TTC549 (cell line): ENCODE results near the gene BMERB1.
"Not testable (repeated sequence)": the region's sequence is repeated elsewhere in the genome, so short reads cannot be mapped to it uniquely, and the experiment has no call there.

ENCODE experiments used
- FAIRE-seq: peaks from 2 replicates; lab custom pipeline; 2012; peaks lifted over from hg19 to GRCh38; lab: Jason Lieb, UNC

The BMERB1 gene

DNA sequence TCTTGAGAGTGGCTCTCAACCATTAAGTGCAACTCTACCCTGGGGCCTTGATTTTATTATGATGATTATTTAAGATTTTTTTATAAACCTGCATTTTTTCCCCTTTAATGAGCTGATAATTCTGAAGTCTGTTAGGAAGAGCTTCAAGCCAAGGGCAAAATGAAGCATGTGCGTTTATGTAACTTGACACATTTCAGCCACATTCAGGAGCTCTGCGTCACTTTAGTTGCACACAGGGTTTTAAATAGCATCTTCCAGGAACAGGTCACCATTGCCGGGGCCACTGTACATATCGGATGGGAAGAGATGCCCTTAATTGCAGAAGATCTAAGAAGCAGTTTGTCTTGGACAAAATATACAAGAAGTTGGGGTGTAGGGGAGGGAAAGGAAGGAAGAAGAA is 89.6 kb downstream of the BMERB1 start:
- FAIRE-seq: no peak

DNA sequence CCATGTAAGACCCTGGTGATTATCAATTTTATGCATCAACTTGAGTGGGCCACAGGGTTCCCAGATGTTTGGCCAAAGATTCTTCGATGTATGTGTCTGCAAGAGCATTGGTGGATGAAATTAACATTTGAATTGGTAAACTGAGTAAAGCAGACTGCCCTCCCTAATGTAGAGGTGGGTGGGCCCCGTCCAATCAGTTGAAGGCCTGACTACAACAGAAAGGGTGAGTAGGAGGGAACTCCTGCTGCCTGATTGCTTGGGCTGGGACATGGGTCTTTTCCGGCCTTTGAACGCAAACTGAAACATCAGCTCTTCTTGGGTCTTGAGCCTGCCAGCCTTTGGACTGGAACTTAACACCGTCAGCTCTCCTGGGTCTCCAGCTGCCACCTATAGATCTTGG is 90.6 kb downstream of the BMERB1 start:
- no peak for FAIRE-seq

DNA sequence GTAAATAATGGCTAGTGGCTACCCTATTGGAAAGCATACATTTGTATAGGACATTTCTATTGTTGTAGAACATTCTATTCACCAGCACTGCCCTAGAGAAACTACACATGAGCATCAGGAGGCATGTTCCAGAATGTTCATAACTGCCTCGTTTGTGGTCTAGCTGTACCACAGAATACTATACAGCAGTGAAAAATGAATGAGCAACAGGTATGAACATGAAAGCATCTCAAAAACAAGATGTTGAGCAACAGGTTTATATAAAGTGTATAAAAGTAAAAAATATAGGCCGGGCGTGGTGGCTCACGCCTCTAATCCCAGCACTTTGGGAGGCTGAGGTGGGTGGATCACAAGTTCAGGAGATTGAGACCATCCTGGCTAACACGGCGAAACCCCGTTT is 91.7 kb downstream of the BMERB1 start:
- no peak for FAIRE-seq

DNA sequence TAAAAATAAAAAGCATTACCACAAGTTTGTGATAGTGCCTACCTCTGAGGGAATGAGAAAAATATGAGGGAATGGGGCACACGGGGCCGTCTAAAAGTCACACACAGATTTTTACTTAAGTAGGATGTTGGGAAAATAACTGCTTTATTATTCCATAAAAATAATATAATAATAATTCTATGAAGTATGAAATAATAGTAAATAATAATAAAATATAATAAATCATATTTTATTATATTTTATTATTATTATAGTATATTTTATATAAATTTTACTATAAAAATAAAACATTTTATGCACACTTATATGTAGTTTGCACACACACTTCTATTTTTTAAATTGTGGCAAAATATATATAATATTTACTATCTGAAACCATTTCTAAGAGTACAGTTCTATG is 92.3 kb downstream of the BMERB1 start:
- FAIRE-seq: no peak

DNA sequence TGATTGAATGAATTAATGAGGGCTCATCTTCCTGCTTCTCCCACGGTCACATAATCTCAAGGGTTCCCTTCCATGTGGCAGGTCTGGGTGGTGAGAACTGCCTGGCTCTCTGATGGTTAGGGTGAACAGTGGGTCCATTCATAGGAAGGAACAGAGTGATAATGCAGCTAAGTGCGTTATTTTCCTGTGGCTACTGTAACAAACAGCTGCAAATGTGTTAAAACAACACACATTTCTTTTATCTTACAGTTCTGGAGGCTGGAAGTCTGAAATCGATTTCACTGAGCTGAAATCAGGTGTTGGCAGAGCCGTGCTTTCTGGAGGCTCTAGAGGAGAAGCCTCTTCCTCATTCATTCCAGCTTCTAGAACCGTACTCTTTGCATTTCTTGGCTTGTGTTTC is 95.3 kb downstream of the BMERB1 start:
- FAIRE-seq: no peak

DNA sequence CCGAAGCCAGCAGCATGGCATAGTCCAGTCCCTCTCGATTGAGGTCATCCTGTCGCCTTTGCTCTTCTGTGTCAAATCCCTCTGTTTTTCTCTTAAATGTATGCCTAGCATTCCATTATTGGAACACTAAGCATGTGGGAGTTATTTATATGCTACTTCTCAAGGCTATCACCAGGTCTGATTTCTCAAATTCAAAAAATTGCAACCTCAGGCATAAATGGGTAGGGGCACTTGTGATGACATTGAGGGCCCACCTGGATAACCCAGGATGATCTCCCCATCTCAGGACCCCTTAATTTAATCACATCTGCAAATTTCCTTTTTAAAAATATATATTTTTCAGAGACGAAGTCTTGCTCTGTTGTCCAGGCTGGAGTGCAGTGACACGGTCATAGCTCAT is 95.7 kb downstream of the BMERB1 start:
- FAIRE-seq: no peak

DNA sequence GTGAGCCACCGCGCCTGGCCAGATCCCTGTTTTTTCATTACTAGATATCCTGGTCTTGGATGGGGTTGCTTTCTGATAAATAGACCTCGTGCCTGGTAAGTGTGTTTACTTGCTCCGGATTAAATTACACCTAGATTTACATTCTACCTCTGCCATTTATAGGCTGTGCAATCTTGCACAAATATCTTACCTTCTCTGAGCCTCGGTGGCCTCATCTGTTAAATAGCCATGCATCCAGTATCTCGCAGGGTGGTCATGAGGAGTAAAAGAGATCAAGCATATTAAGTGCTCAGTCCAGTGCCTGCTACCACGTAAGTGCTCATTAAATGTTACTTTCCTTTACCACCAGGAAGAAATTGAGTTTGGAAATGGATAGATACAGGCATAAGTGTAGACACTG is 98.4 kb downstream of the BMERB1 start:
- no peak for FAIRE-seq

DNA sequence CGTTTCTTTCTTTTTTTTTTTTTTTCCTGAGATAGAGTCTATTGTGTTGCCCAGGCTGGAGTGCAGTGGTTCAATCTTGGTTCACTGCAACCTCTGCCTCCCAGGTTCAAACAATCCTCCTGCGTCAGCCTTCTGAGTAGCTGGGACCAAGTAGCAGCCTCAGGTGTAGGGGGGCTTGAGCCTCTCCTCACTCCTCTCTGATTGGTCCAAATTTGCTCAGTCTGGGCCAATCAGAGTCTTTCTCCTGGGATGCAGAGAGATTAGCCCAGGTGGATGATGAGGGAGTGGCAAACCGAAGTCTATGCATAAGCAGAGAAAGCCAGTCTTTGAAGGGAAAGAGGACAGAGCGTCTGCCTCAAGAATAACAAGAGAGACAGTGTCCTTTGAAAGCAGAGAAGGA is 99.0 kb downstream of the BMERB1 start:
- no peak for FAIRE-seq

DNA sequence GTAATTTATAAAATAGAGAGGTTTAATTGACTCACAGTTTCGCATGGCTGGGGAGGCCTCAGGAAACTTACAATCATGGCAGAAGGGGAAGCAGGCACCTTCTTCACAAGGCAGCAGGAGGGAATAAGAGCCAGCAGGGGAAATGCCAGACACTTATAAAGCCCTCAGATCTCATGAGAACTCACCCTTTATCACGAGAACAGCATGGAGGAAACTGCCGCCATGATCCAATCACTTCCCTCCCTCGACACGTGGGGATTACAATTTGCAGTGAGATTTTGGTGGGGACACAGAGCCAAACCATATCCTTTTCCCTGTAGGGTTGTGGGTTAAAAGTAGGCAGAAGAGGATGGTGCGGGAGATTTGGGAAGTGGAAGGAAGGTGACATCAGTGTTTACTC is 101.4 kb downstream of the BMERB1 start:
- no peak for FAIRE-seq

DNA sequence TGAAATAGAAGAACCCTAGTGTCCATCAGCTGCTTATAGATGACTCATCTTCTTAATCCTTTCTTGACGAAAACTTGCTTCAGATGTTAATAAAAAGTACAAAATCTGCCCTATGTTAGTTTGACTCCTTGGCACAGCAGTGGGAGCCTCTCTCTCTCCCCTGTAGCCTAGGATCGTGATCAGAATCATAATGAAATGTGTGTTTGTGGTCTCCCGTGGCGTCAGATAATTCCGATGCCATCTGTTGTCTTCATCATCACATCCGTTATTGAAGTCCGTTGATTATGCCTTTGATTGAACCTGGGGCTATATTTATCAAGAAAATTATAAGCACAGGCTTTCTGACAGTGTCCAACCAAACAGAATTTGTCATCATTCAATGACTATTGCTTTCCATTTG is 102.5 kb downstream of the BMERB1 start:
- FAIRE-seq: no peak

DNA sequence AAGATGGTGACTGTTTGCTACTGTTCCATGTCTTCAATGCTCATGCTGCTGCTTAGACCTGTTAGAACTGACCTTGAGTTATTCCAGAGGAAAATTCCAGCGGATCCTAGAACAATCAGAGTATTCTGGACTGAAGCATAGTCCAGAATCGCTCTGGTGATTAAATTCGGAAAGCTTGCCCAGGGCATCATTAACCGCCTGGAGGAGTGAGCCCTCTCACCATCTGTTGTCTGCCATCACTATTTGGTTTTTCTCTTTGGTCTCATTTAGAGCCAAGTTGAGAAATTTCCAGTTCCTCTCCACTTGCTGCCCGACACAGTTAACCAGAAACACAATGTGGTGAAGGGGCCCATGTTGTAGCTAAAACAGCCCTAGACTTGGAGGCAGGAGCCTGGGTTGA is 104.1 kb downstream of the BMERB1 start:
- FAIRE-seq: no peak

DNA sequence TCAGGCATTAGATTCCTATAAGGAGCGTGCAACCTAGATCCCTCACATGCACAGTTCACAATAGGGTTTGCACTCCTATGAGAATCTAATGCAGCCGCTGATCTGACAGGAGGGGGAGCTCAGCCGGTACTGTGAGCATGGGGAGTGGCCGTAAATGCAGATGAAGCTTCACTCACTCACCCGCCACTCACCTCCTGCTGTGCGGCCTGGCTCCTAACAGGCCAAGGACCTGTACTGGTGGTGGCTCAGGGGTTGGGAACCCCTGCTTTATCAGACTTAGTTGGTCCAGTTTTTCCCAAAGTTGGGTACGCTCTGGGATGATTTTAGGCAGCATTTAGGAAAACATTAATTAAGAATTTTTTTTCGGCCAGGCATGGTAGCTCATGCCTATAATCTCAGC is 104.8 kb downstream of the BMERB1 start:
- no peak for FAIRE-seq

DNA sequence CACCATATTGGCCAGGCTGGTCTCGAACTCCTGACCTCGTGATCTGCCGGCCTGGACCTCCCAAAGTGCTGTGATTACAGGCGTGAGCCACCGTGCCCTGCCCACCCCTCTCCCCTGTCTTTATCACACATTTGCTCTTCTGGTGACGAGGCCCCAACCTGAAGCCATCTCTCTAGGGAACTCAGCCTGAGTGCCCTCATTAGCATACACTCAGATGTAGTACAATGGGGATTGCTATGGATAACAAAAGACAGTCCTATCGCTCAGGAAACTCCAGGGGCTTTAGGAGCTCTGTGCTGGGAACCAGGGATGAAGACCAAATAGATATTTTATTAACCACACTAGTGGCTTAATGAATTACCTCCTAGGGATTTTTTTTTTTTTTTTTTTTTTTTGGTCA is 107.9 kb downstream of the BMERB1 start:
- FAIRE-seq: no peak

DNA sequence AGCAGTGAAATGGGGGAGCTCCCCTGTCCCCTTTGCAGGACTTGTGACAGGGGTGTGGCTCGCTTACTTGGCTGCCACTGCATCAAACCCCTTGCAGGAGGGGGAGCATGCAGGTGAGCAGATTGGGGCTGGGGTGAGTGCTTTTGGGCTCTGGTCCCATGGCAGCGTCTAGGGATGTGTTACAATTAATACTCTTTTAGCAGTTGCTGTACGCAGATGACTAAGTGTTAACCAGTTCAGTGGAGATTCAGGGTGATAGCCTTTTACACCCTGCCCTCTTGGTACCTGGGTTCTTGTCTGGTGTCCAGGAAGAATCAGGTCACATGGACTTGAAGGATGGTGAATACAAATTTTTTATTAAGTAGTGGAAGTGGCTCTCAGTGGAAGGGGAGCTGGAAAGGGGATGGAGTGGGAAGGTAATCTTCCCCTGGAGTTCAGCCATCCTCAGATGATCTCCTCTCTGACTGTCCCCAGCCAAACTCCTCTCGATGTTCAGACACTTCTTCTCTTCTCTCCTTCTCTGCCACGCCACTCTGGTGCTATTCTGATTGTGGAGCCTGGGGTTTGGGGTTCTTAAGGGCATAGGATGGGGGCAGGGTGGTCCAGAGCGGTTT is 108.5 kb downstream of the BMERB1 start:
- no peak for FAIRE-seq

DNA sequence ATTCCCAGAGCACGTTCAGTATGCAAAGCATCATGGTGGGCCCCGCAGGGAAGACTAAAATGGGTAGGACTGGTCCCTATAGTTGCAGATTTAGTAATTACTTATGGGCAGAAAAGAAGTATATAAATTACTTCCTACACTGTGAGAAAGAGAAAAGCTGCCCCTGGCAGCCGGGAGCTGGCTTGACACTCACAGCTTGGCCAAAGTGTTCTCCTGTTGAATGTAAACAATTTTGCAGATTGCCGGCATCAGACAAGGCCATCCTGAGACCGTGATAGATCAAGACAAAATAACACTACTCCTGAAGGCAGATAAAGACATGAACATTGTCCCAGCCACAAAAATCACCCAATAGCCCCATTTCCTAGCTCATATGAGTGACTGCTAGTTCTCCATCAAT is 110.0 kb downstream of the BMERB1 start:
- FAIRE-seq: no peak

DNA sequence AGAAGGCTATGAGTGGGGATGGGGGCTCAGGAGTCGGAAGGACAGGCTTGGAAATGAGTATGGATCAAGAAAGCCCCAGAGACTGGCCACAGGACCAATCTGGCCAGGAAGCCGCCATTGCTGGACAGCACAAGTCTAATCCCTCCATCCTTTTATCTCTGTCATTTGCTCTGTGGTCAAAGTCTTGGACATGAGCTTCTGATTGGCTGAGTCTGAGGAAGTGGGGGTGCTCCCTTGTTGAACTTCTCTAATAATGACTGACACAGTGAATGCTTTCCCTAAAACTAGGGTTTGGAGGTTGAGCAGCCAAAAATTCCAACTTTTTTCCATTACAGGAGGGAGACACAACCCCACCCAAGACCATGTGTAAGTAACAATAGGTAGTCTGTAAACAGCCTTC is 111.2 kb downstream of the BMERB1 start:
- no peak for FAIRE-seq

DNA sequence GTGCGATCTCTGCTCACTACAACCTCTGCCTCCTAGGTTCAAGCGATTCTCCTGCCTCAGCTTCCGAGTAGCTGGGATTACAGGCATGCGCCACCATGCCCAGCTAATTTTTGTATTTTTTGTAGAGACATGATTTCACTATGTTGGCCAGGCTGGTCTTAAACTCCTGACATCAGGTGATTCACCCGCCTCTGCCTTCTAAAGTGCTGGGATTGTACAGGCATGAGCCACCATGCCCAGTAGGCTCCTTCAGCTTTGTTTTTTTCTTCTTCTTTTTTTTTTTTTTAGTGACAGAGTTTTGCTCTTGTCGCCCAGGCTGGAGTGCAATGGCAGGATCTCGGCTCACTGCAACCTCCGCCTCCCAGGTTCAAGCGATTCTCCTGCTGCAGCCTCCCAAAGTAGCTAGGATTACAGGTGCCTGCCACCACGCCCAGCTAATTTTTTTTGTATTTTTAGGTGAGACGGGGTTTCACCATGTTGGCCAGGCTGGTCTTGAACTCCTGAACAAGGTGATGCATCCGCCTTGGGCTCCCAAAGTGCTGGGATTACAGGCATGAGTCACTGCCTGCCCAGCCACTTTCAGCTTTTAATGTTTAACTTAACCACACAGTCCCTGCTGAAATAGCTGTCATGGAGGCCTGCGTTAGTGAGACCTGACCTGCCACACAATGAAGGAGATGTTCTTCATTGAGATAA is 112.8 kb downstream of the BMERB1 start:
- FAIRE-seq: not testable (repeated sequence)

DNA sequence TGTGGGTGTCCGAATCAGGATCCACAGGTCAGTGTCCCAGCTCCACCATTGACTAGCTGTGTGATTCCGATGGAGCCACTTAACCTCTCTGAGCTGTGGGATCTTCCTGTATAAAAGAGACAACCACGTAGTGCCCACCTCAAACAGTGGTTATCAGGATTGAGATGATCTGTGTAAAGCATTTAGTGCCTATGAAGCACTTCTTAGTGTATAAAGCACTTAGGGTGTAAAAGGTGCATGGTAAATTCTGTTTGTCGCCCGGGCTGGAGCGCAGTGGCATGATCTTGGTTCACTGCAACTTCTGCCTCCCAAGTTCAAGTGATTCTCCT is 113.3 kb downstream of the BMERB1 start:
- FAIRE-seq: no peak

DNA sequence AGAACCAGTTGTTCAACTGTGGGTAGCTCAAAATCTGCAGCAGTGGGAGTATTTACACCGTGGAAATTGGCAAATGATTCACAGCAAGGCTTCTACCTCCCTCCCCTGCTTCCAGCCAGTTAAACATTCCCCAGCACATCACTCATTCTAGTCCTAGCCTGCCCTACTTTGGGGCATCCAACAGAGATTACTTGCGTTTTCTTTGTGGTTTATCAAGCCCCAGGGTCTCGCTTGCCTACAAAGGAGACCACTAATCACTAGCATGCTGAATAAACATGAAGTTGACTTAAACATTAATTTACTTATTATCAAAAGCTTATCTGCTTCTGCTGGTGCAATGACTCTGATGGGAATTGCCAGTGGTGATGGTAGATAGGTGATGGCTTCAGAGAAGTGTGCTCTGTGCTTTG is 114.1 kb downstream of the BMERB1 start:
- FAIRE-seq: no peak

DNA sequence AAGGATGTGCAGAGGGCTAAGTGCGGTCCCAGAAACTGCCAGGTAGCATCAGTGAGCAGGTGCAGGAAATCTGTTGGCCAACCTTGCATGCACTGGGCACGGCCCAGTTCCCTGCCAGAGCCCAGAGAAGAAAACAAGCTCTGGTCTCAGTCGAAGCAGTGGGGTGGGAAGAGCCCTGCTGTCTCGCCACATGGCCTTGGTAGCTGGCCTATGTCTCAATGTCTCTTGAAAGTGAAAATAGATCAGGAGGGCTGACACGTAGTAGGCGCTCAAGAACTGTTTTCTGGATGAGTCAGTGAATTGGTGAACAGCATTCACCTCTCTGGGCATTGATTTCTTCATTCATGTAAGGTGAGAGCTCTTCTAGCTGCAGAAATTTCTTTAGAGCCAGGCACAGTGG is 118.1 kb downstream of the BMERB1 start:
- FAIRE-seq: no peak

DNA sequence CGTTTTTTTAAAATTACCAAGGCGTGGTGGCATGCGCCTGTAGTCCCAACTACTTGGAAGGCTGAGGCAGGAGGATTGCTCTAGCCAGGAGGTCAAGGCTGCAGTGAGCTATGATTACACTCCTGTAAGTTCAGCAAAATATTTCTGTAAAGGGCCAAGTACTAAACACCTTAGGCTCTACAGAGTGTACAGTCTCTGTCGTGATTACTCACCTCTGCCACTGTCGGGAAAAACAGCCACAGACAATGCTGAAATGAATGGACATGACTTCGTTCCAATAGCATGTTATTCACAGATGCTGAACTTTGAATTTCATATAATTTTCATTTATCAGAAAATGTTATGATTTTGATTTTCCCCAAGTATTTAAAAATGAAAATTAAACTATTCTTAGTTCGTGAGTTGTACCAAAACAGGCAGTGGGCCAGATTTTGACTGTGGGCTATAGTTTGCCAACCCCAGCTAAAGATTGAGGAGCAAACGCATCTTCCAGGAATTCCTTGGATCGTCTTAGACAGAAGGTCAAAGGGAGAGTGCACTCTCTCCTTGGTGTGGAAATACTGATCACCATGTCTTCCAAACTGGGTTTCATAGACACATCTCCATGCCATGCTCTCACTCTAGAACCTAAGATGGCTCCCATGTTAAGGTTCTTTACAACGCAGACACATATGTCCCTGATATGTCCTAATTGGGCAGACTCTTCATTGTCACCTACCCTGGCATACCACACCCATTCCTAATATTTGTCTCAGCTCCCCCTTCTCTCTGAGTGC is 119.1 kb downstream of the BMERB1 start:
- FAIRE-seq: no peak

DNA sequence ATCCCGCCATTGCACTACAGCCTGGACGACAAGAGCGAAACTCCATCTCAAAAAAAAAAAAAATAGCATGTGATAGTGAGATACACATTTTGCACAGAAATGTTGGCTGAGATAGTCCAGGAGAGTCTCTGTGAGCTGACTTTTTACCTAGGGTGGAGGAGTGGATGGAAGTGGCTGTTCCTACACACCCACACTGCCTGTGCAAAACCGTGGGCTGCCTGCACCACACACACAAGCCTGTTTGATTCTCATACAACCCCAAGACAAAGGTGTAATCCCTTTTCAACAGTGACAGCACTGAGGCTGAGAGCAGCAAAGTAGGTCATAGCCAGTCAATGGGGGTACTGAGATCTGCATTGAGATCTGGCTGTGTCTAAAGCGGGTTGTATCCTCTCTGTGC is 121.7 kb downstream of the BMERB1 start:
- no peak for FAIRE-seq

DNA sequence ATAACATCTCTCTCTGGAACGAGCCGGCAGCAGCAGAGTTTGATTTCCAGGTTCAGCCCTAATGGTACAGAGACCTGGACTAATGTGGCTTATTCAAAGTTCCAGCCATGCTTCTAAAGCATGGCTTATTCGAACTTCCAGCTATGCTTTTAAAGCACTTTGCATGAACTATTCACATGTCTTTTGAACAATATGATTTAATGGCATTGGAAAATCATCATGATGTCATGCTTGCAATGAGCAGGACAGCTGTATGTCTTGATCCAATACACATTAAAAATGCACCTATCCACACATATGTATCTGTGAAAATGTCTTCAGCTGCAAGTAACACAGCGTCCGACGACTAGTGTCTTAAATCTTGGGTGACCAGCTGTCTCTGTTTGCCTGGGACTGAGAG is 122.9 kb downstream of the BMERB1 start:
- no peak for FAIRE-seq

DNA sequence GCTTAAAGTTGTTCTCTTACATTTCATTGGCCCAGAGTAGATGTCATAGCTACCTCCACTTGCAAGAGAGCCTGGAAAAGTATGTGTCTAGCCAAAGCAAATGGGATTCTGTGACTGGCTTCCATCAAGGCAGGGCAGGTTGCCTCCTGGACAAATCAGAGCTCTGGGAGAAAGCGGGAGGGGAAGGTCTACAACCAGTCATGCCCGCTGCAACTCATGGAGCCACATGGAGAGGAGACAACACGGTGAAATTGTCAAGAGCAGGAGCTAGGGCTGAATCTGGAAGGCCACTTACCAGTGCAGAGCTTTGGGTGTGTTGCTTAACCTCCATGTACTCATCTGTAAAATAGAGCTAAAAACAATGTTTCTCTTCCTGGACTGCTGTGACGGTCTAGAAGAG is 124.8 kb downstream of the BMERB1 start:
- no peak for FAIRE-seq
